T-cell (primary cell): ENCODE results near the gene A2ML1. TPM values are rescaled to one million over a fixed set of nuclear protein-coding genes. Genes with fewer than 3 reads are reported as not detected.
"Not testable (repeated sequence)": the region's sequence is repeated elsewhere in the genome, so short reads cannot be mapped to it uniquely, and the experiment has no call there.

Experiments
- ATAC-seq, 4 experiments: fragments of 200-7000 bp in 3 of 4; fragments of 150-1000 bp in 1 of 4; cut with Tn5 transposase; replicated peaks in 1 of 4; 1 replicate in 3 of 4; 2 replicates in 1 of 4; pipeline ENCODE4 v1.10.0; 2021; ENCODE audit warnings: moderate library complexity in 3 of 4, mild to moderate bottlenecking in 2 of 4, moderate number of reproducible peaks in 1 of 4
- CTCF ChIA-PET, 2 donors: fragments of 300-600 bp; sonication (Branson Sonifier 250); formaldehyde crosslinking; loops; one replicate each; lab custom pipeline; 2022; ENCODE audit warnings: antibody characterized with exemption in 2 of 2; lab: Charles Lee
- POLR2A ChIA-PET, 2 donors: fragments of 300-600 bp; sonication (Branson Sonifier 250); formaldehyde crosslinking; loops; one replicate each; lab custom pipeline; 2022; ENCODE audit warnings: antibody characterized with exemption in 2 of 2; lab: Charles Lee
- DNase-seq, 35 experiments: peaks; one replicate each; pipeline versions ENCODE4 v3.0.0 to v3.0.0-alpha.2; 2013 to 2023
- H3K27ac ChIP-seq: one replicate; pipeline ENCODE4 v1.5.1; 2013; ENCODE audit warnings: low read length
- H3K27me3 ChIP-seq, 2 experiments: replicated peaks in 1 of 2; 1 replicate in 1 of 2; 2 replicates in 1 of 2; pipeline versions ENCODE4 v1.6.1 to v1.7.0; 2013; ENCODE audit warnings: low read length in 1 of 2, mixed read lengths in 1 of 2; ENCODE audit not compliant: control insufficient read depth in 2 of 2, insufficient read depth in 2 of 2; ENCODE audit errors: extremely low read depth in 1 of 2
- H3K36me3 ChIP-seq, 2 donors: 1 replicate in 1 of 2; 2 replicates in 1 of 2; pipeline versions ENCODE4 v1.6.1 to v1.7.0; 2013; ENCODE audit warnings: low read length in 1 of 2; ENCODE audit not compliant: control insufficient read depth in 2 of 2, insufficient read depth in 1 of 2; ENCODE audit errors: extremely low read depth in 1 of 2
- H3K4me1 ChIP-seq, 2 experiments: 1 replicate in 1 of 2; 2 replicates in 1 of 2; pipeline versions ENCODE4 v1.6.1 to v1.7.0; 2013; ENCODE audit warnings: low read length in 2 of 2, mixed read lengths in 1 of 2; ENCODE audit not compliant: insufficient read depth in 2 of 2, control insufficient read depth in 1 of 2; ENCODE audit errors: extremely low read depth in 1 of 2
- H3K4me3 ChIP-seq, 2 donors: 1 replicate in 1 of 2; 2 replicates in 1 of 2; pipeline versions ENCODE4 v1.5.1 to v1.7.0; 2013; ENCODE audit warnings: mild to moderate bottlenecking in 2 of 2, low read length in 1 of 2, moderate library complexity in 1 of 2; ENCODE audit not compliant: control insufficient read depth in 1 of 2; ENCODE audit errors: extremely low read depth in 1 of 2
- H3K9me3 ChIP-seq: 2 replicates; pipeline ENCODE4 v1.7.0; 2013
- H3K27ac Mint-ChIP-seq, 2 donors: one replicate each; pipeline ENCODE4 v1.8.0; 2020 to 2021; ENCODE audit warnings: mild to moderate bottlenecking in 2 of 2, mixed read lengths in 2 of 2
- H3K27me3 Mint-ChIP-seq, 2 donors: one replicate each; pipeline ENCODE4 v1.8.0; 2021 to 2022; ENCODE audit warnings: mixed read lengths in 2 of 2
- H3K36me3 Mint-ChIP-seq: one replicate; pipeline ENCODE4 v1.8.0; 2021; ENCODE audit warnings: mixed read lengths
- H3K4me1 Mint-ChIP-seq, 3 donors: one replicate each; pipeline ENCODE4 v1.8.0; 2020 to 2022; ENCODE audit warnings: mixed read lengths in 3 of 3, mild to moderate bottlenecking in 1 of 3
- H3K4me3 Mint-ChIP-seq, 3 donors: one replicate each; pipeline ENCODE4 v1.8.0; 2020 to 2022; ENCODE audit warnings: mild to moderate bottlenecking in 3 of 3, mixed read lengths in 3 of 3, moderate library complexity in 3 of 3
- H3K9me3 Mint-ChIP-seq, 3 donors: one replicate each; pipeline ENCODE4 v1.8.0; 2020 to 2022; ENCODE audit warnings: mixed read lengths in 3 of 3
- WGBS: methylation state at CpG from one replicate; pipeline ENCODE4 v1.1.5; 2013; ENCODE audit warnings: missing lambda C conversion rate; ENCODE audit not compliant: insufficient coverage; 5-methylcytosine and 5-hydroxymethylcytosine counted together
- total RNA-seq, 35 experiments: library from RNA in 6 of 35; stranded (reverse) in 6 of 35; fragments of 120-200 nt in 1 of 35; gene quantifications; one replicate each; pipeline versions ENCODE4 v1.2.1 to v1.2.4 and lab custom pipeline; 2013 to 2026

The A2ML1 gene
- total RNA-seq, 5 donors from 2014 or later (not counting 1 experiment from before 2014, with no cell fraction given), result not detected

DNA sequence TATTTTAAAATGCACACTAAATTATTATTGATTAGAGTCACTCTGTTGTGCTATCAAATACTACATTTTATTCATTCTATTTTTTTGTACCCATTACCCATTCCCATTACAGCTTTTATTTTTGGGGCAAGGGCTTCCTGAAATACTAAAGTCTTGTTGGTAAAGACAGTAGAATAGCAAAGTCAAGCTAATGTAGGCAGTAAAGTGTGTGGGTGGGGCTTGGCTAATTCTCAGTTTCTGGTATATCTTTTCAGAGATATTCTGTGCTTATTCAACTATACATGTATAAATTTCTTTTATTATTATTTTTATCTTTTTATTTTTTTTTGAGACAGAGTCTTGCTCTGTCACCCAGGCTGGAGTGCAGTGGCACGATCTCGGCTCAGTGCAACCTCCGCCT lies 69.6 kb downstream of the A2ML1 start:
- CTCF ChIA-PET, result interaction anchor here in 1 of 2 donors (0.7 to 1.2 kb wide), 2 partner anchors 18 to 207 kb away, joined by 3 to 5 read pairs; no protein-coding TSS in a partner anchor
- ATAC-seq (no peak), DNase-seq (no peak)
- peaks cover 0 to 4% of the 10 kb centered on the region in 2 experiments for H3K27me3 ChIP-seq
- POLR2A ChIA-PET, result interaction anchor here in 1 of 2 donors (0.7 kb wide), 1 partner anchor 1749 kb away, joined by 3 read pairs; no protein-coding TSS in a partner anchor
- H3K9me3 ChIP-seq, result no peaks in the 10 kb centered on the region
- H3K4me3 Mint-ChIP-seq, result no peak overlapping the region
- 100% methylated on average over 3 of the region's 3 CpGs for WGBS
- H3K36me3 ChIP-seq, result no peaks in the 10 kb centered on the region
- no peak overlapping the region for H3K27ac Mint-ChIP-seq
- H3K27me3 Mint-ChIP-seq, result no peaks in the 10 kb centered on the region
- H3K4me1 Mint-ChIP-seq, result peaks cover 0 to 5% (median 4%) of the 10 kb centered on the region in 3 donors
- H3K36me3 Mint-ChIP-seq, result no peaks in the 10 kb centered on the region
- H3K4me1 ChIP-seq, result peaks cover 0 to 3% of the 10 kb centered on the region in 2 experiments
- no peaks in the 10 kb centered on the region for H3K9me3 Mint-ChIP-seq
- H3K27ac ChIP-seq, result no peak overlapping the region
- no peak overlapping the region for H3K4me3 ChIP-seq

- Histone ChIP-seq H3K27me3 (peaks cover 0 to 9% of the 10 kb centered on the region in 2 experiments), H3K4me1 (peaks cover 0 to 3% of the 10 kb centered on the region in 2 experiments), H3K36me3 (no peaks in the 10 kb centered on the region), H3K4me3 (no peak overlapping the region), H3K9me3 (no peaks in the 10 kb centered on the region), H3K27ac (no peak overlapping the region)
- DNase-seq (no peak), ATAC-seq (no peak)
- H3K36me3 Mint-ChIP-seq, result no peaks in the 10 kb centered on the region
- ChIA-PET CTCF (interaction anchor here in 1 of 2 donors (0.6 kb wide), 1 partner anchor 115 kb away, joined by 3 read pairs; no protein-coding TSS in a partner anchor), POLR2A (interaction anchor here in 1 of 2 donors (0.7 kb wide), 1 partner anchor 1276 kb away, joined by 3 read pairs; no protein-coding TSS in a partner anchor)
- peaks cover 0 to 5% (median 4%) of the 10 kb centered on the region in 3 donors for H3K4me1 Mint-ChIP-seq
- H3K4me3 Mint-ChIP-seq, result no peak overlapping the region
- H3K27ac Mint-ChIP-seq, result no peak overlapping the region
- no peaks in the 10 kb centered on the region for H3K9me3 Mint-ChIP-seq
- H3K27me3 Mint-ChIP-seq, result peaks cover 0 to 3% of the 10 kb centered on the region in 2 donors
Observed at GRCh38 chr12:8894378-8894777, 72.0 kb downstream of the A2ML1 start.

DNA sequence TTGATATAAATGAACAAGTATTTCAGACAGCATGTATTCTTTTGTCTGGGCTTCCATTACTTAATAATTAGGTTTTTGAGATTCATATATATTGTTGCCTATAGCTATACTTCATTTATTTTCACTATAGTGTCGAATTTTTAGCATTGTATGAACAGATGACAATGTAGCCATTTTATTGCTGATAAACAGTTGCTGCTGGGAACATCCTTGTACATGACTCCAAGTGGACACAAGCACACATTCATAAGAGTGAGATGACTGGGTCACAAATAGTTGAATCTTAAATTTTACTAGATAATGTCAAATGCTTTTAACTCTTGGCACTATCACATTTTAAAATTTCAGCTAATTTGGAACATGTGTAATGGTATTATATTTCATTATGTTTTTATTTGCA lies 72.6 kb downstream of the A2ML1 start:
- H3K9me3 ChIP-seq, result no peaks in the 10 kb centered on the region
- DNase-seq (no peak), ATAC-seq (no peak)
- H3K4me1 ChIP-seq, result peaks cover 0 to 3% of the 10 kb centered on the region in 2 experiments
- H3K9me3 Mint-ChIP-seq, result no peaks in the 10 kb centered on the region
- H3K36me3 Mint-ChIP-seq, result no peaks in the 10 kb centered on the region
- CTCF ChIA-PET, result interaction anchor here in 1 of 2 donors (0.7 kb wide), 2 partner anchors 170 to 1054 kb away, joined by 4 to 6 read pairs; no protein-coding TSS in a partner anchor
- no peak overlapping the region for H3K4me3 ChIP-seq
- WGBS, result no CpG with 5 or more reads among the region's 1 CpG
- no peak overlapping the region for H3K4me3 Mint-ChIP-seq
- H3K27me3 Mint-ChIP-seq, result peaks cover 0 to 3% of the 10 kb centered on the region in 2 donors
- H3K36me3 ChIP-seq, result no peaks in the 10 kb centered on the region
- POLR2A ChIA-PET, result interaction anchor here in 1 of 2 donors (0.7 kb wide), 1 partner anchor 1276 kb away, joined by 3 read pairs; no protein-coding TSS in a partner anchor
- peaks cover 0 to 5% (median 4%) of the 10 kb centered on the region in 3 donors for H3K4me1 Mint-ChIP-seq
- H3K27me3 ChIP-seq, result peaks cover 0 to 8% of the 10 kb centered on the region in 2 experiments
- no peak overlapping the region for H3K27ac Mint-ChIP-seq
- H3K27ac ChIP-seq, result no peak overlapping the region

DNA sequence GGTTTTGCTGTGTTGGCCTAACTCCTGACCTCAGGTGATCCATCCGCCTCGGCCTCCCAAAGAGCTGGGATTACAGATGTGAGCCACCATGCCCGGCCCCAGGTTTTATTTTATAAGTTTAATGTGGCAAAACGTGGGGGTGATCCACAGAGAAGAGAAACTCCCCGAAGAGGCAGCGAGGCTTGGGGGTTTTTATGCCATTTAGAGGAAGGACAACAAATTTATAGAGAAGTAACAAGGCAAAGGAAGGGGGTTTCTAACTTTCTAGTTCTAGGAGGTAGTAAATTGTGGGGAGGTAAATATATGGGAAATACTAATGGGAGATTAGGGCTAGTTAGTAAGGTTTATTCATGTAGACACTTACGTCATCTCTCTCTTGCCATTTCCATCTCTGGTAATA lies 74.7 kb downstream of the A2ML1 start:
- H3K4me1 Mint-ChIP-seq, result no peaks in the 10 kb centered on the region
- 88% methylated on average over 4 of the region's 7 CpGs for WGBS
- no peak overlapping the region for H3K27ac Mint-ChIP-seq
- no peaks in the 10 kb centered on the region for H3K9me3 ChIP-seq
- no peak overlapping the region for H3K4me3 ChIP-seq
- DNase-seq, result no peak
- no peak for ATAC-seq
- no peaks in the 10 kb centered on the region for H3K36me3 Mint-ChIP-seq
- ChIA-PET CTCF (no interaction called here), POLR2A (no interaction called here)
- H3K4me3 Mint-ChIP-seq, result no peak overlapping the region
- H3K27ac ChIP-seq, result no peak overlapping the region
- no peaks in the 10 kb centered on the region for H3K36me3 ChIP-seq
- H3K4me1 ChIP-seq, result no peaks in the 10 kb centered on the region
- H3K27me3 ChIP-seq, result peaks cover 0 to 7% of the 10 kb centered on the region in 2 experiments
- H3K9me3 Mint-ChIP-seq, result no peaks in the 10 kb centered on the region
- H3K27me3 Mint-ChIP-seq, result peaks cover 0 to 3% of the 10 kb centered on the region in 2 donors

- ChIA-PET POLR2A (no interaction called here), CTCF (no interaction called here)
- H3K36me3 Mint-ChIP-seq, result no peaks in the 10 kb centered on the region
- no peak overlapping the region for H3K27ac Mint-ChIP-seq
- Histone ChIP-seq H3K4me3 (no peak overlapping the region), H3K27me3 (peaks cover 0 to 7% of the 10 kb centered on the region in 2 experiments), H3K36me3 (no peaks in the 10 kb centered on the region), H3K27ac (no peak overlapping the region), H3K9me3 (no peaks in the 10 kb centered on the region), H3K4me1 (no peaks in the 10 kb centered on the region)
- H3K9me3 Mint-ChIP-seq, result no peaks in the 10 kb centered on the region
- no peak for ATAC-seq
- no peak overlapping the region for H3K4me3 Mint-ChIP-seq
- H3K4me1 Mint-ChIP-seq, result peaks cover 0 to 3% (median 0%) of the 10 kb centered on the region in 3 donors
- no CpG with 5 or more reads among the region's 6 CpGs for WGBS
- H3K27me3 Mint-ChIP-seq, result peaks cover 3 to 5% of the 10 kb centered on the region in 2 donors
- peak in 1 of 35 experiments; percentile 7 for DNase-seq
Observed at GRCh38 chr12:8899830-8900229, 77.4 kb downstream of the A2ML1 start.

GRCh38 chr12:8902703-8903102 lies 80.3 kb downstream of the A2ML1 start:
- H3K9me3 Mint-ChIP-seq, H3K4me1 Mint-ChIP-seq, H3K4me3 ChIP-seq, H3K27ac ChIP-seq, H3K27me3 ChIP-seq, H3K36me3 ChIP-seq, H3K4me1 ChIP-seq, H3K4me3 Mint-ChIP-seq, DNase-seq, H3K27me3 Mint-ChIP-seq, ATAC-seq, H3K27ac Mint-ChIP-seq, H3K9me3 ChIP-seq, POLR2A ChIA-PET, H3K36me3 Mint-ChIP-seq: not testable (repeated sequence)
- no CpG with 5 or more reads among the region's 5 CpGs for WGBS
- CTCF ChIA-PET, result interaction anchor here in 1 of 2 donors (0.6 kb wide), 1 partner anchor 12 kb away, joined by 3 read pairs; no protein-coding TSS in a partner anchor
